ENCODE results near the gene SAE1. TPM values are rescaled to one million over a fixed set of nuclear protein-coding genes. Genes with fewer than 3 reads are reported as not detected.
A peak's percentile ranks its signal among the peaks of the same experiment; 100 is the strongest.
"Not testable (repeated sequence)": the region's sequence is repeated elsewhere in the genome, so short reads cannot be mapped to it uniquely, and the experiment has no call there.

The SAE1 gene
- 238 and 270 TPM in 2 replicates for total RNA-seq (2014; rRNA removed; shearing (Covaris generic))

DNA sequence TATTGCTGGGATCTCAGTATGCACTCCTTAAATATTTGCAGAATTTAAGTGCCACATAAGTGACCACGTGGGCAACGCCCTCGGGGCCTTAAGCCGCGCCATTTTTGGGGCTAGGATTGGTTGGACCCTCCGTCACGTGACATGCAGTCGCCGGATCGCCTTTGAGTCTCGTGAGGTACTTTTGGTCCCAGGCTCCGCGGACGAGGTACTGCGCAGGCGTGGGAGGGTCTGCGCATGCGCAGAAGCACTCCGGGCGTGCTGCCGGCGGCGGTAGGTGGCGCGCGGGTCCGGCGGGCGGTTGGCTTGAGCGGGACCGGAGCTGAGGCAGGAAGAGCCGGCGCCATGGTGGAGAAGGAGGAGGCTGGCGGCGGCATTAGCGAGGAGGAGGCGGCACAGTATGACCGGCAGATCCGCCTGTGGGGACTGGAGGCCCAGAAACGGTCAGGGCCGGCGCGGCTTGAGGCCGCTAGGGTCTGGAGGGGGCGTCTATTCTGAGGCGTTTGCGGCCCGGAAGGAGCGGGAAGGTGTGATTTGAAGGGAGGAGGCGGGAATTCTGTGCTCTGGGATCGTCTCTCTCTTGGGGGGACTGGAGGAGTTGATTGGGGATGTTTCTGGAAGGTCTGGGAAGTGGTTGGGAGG, at the start of gene SAE1:
SAE1 (plus strand) TSS at position 247 of the 639 bp plus-strand sequence; CDS start at position 343, 96 bp downstream.
- peak; percentile 98 for DNase-seq (ENCODE audit: low read depth)

DNA sequence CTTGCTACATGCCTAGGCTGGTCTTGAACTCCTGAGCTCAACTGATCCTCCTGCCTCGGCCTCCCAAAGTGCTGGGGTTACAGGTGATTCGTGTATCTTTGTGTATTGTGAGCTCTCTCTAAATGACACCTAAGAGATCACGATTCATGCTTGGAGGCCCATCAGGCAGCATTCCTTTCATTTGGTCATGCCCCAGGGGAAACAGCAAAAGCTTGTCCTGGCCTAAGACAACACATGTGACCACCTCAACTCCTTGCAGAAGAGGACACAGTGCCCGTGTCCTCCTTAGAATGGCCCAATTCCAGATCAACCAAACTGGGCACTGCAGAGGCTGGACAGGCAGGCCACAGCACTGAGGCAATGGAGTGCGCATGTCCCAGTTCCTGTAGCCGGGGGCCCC, 49.5 kb upstream of the SAE1 start:
- DNase-seq (ENCODE audit: low read depth): peak; percentile 26

DNA sequence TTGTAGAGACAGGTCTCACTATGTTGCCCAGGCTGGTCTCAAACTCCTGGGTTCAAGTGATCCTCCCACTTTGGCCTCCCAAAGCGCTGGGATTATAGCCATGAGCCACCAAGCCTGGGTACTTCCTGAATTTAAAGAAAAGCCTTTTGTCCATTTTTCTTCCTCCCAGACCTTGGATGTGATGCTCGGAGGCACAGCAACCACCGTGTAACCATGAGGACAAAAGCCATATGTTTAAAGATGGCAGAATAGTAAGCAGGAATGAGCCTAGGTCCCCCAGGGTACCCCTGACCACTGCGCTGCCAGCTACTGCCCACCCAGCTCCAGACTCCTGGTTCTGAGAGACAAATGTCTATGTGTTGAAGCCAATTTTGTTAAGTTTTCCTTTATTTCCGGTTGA, 48.1 kb upstream of the SAE1 start:
- DNase-seq (ENCODE audit: low read depth): no peak

DNA sequence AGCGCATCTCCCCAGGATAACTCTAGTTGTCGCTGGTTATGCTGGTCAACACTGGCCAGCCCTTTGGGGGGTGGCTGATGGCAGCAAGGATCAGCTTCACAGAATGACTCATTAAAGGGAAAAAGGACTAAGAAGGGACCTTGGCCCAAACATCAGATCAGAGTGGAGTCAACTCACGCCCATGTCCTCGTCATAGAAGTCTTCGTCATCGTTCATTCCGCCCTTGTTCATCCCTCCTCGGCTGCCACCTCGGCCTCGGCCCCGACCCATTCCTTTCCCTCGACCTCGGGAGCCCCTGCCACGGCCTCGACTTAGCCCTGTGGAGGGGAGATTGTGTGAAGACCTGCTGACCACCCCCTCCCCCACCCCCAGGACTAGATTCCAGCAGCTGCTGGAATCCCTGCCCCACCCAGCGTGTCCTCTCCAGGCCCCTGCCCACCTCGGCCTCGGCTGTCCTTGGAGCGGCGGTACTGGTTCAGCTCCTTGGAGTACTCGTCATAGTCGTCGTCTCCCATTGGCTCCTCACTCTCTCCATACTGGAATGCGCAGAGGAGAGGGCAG, 45.7 kb upstream of the SAE1 start:
- no peak for DNase-seq (ENCODE audit: low read depth)

DNA sequence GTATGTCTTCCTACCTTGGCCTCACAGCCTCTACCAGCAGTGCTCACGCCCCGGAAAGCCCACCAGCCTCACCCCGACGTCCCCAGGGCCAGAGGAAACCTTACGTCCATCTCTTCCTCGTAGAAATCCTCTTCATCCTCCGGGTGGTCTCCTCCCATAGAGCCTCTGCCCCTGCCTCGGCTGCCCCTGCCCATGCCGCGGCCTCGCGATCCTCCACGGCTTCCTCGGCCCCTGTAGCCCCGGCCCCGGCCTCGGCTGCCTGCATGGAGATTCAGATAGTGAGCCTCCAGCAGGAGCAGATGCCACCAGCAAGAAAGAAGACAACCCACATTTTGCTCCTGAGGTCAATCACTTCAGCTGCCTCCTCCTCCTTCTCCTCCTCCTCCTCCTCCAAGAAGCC, 44.4 kb upstream of the SAE1 start:
- no peak for DNase-seq (ENCODE audit: low read depth)

DNA sequence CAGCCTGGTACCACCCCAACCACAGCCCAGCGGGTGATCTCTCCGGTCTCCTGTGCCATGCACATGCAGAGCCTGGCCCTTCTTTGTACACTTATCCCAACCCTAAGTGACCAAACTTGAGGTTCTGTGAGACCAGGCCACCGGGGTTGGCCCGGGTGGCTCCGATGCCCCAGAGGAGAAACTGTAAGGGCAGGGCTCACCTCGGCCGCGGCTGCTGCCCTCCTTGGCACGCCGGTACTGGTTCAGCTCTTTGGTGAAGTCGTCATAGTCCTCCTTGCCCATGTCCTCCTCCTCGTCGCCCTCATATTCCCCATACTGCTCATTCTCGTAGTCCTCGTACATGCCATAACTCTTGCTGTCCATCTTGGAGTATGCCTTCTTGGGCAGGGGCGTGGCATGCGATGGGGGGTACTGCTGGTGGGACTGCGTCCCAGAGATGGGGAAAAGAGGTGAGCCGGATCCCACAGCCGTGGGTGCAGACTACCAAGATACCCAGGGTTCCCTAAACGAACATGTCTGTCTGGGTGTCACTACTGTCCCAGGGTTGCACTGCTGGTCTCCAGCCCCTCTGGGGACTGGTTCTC, 40.8 kb upstream of the SAE1 start:
- no peak for DNase-seq (ENCODE audit: low read depth)

DNA sequence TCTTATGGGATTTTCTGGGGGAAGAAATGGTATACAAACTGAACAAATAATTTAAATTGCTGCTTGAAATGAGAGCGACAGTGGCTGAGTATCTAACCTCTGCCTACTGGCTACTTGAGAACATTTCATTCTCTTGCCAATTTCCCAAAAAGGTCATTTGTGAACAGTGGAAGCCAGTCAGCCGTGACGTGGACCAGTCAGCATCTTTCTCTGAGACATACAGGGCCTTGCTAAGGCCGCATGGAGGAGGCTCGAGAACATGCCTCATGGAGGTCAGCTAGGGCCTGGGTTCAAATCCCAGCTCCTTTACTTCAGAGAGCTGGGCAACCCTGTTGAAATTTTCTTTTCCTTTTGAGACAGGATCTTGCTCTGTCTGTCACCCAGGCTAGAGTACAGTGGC, 37.4 kb upstream of the SAE1 start:
- no peak for DNase-seq (ENCODE audit: low read depth)

DNA sequence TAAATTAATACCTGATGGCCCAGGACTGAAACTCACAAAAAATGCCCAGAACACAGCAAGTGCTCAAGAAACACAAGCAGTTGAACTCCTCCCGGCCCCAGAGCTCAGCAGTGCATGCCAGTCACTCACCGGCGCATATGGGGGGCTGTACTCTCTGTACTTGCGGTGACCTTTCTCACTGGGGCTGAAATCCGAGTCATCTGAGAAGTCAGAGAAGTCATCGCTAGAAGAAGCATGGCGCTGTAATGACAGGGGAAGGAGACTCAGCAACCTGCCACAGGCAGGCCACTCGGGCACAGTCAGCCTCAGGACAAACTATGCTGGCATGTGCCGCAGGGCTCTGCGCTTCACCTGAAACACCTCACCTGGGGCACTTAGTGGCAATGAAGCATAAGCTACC, 36.8 kb upstream of the SAE1 start:
- no peak for DNase-seq (ENCODE audit: low read depth)

DNA sequence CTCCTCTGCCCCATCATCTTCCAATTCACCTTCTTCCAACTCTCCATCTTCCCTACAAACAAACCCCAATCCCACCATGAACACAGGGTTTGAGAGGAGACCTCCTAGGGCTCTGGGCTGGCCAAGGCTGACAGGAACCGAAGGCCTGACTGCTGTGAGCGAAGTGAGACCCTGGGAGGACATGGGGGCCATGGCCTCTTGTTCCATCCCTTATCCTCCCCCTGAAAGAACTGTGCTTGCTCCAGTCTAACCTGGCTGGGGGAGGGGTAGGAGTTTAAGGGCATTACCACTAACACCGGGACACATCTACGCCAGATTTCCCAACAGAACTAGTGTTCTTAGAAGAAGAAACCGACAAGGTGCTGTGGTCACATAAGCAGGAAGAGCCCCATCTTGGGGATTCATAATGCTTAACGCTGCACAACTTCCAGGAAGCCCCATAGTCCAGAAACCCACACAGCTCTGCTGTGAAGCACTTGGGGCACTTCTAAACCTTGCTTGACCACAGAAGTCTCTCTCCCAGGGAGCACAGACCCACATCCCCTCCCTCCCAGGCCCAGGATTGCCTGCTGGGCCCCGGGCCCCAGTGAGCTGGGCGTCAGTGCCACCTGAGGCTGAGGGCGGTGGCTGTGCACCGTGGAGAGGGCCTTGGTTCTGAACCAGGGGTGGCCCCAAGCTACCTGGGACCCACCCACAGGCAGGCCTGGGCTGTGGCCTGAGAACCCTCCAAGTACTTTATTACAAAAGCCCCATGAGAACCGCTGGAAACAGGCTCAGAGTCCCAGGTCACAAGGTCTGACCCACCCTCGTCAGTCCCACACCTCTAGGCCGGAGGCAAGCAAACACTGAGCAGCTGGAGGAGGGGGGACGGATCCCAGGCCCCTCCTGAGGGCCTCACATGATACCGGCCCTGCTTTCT, 35.8 kb upstream of the SAE1 start:
- DNase-seq (ENCODE audit: low read depth): no peak

DNA sequence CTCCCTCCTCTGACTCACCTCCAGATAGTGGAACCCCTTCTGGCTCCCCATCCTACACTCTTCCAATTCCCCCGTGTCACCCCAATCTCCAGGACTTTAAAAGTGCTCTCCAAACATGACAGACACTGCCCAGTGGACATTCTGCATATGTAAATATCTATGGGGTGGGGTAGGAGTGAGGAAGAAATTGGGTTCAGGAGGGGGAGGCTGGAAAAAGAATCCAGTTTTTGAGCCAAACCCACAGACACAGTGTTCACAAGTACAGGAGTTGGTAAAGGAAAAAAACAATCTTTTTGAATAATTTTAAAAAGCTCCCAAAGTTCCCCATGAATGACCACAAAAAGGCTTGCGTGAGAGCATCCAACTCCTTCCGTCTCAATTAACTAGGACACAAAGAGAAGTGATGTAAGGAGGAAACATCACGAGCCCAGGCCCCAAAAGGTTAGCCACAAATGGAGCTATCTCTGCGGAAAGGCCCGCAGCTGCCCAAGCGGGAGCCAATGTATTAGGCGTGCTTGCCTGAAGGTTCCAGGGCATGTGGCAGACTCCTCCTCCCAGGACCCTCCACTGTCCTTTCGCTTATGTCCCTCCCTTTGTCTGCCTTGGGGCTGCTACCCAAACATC, 35.0 kb upstream of the SAE1 start:
- peak; percentile 31 for DNase-seq (ENCODE audit: low read depth)

DNA sequence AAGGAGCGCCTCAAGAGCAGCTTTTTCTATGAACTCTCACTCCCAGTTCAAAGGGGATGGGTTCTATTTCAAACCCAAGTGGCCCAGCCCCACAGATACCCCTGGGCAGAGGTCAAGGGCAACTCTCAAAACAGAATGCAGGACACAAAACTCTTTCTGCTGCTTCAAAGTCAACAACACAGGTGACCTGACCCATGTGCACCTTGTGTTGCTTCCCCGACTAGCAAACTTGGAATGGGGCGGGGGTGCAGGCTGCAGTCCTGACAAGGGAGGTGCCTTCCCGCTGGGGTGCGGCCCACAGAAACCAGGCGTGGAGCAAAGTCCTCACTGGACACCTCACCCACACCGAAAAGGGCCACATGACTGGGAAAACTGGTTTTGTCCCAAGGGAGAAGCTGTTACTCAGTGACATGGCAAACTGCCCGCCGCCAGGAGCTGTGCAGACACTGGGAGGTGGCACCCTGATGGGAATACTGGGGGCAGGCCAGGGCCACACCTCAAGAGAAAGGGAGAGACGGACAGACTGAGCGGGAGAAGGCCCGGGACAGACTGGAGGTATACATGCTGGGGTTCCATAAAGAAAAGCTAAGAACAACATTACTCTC, 34.4 kb upstream of the SAE1 start:
- DNase-seq (ENCODE audit: low read depth): no peak

DNA sequence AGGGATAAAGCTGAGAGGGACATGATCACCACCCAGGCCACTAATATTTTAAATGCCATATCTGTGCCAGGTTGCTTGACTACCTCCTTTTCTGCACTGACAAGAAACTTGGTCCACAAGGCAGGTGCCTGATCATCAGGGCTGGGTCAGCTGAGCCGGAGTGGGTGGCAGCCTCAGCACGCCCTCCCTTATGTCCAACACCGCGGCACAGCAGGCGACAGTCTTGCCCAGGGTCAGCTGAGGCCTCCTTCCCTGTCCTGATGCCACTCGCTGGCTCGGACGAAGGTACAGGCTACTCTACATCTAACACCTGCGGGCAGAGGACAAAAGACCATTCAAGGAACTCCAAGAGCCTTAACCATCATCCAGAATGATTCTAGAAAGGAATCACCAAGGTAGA, 33.9 kb upstream of the SAE1 start:
- DNase-seq (ENCODE audit: low read depth): no peak

DNA sequence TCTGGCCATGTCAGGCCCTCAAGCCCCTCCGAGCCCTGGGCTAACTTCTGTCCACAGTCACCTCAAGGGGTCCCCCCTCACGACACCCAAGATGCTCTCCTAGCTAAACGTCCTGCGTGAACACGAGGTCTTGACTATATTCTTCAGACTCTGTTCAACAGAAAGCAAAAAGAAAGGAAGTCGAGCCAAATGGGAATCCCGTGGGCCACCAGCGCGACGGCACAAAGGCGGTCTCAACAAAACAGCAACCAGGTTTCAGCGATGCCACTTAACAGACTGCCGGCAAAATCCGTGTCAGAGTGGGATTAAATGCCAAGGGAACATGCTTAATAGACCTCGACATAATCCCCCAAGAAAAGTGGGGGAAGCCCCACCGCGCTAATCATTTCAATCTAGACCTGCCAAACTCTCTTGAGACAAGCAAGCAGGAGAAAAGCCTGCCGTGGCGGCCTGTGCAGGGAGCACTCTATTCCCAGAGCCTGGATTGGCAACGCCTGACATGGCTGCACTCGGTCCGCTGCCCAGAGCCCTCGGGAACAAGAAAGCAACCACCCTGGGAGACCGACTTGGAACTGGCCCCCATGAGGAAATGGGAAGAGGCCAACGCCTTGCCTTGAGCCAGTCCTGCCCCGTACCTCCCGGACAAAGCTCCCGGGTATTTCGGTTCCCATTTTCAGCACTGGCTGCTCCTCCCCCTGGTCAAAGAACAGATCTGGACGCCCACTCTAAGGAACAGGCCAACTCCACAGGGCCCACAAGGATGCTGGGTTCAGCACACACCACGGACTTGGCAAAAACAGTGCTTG, 33.0 kb upstream of the SAE1 start:
- DNase-seq (ENCODE audit: low read depth): no peak

DNA sequence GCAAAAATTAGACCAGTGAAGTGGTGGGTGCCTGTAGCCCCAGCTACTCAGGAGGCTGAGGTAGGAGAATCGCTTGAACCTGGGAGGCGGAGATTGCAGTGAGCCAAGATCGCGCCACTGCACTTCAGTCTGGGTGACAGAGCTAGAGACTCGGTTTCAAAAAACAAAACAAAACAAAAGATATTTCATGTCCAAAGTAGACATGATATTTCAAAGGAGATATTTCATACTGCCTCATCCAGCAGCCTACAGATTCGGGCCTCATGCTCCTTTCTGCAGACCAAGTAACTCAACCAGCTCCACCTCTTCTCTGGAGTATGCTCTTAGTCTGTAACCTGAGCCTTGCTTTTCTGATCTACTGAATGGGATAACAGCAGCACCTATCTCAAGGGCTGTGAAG, 32.0 kb upstream of the SAE1 start:
- DNase-seq (ENCODE audit: low read depth): no peak

DNA sequence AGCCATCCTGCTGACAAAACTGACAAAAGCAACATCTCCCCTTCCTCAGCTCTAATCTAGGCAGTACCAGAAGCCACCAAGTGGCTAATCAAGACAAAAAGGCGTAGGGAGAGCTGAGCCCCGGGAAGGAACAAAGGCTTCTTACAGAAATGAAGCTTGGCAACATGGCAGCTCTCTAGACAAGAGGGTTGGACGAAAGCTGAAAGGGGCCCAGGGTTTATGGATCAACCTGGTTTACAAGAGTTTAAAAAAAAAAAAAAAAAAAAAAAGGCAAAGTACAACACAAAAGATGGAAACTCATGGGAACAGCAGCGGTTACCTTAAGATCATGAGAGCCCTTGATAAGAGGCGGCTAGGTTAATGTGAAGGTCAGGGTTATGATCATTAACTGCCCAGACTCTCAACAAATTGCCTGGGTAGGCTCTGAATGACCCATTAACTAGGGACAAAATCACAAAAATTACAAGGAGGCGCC, 31.0 kb upstream of the SAE1 start:
- DNase-seq (ENCODE audit: low read depth): no peak

DNA sequence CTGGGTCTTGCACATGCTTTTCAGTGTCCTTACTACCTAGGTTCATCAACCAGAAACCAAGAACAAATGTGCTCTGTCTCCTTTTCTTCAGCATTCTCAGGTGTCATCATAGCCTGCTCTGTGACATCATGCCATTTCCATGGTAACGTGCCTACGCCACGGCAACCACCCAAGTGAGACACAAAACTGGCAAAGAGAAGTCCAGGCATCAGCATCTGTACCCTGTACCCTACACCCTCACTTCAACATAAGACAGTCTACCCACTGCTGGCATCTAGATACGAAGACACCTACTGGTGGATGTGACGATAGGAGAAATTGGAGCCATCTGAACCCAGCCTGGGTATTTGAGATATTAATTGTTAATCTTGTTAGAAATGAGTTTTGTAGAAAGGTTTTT, 30.3 kb upstream of the SAE1 start:
- DNase-seq (ENCODE audit: low read depth): no peak

DNA sequence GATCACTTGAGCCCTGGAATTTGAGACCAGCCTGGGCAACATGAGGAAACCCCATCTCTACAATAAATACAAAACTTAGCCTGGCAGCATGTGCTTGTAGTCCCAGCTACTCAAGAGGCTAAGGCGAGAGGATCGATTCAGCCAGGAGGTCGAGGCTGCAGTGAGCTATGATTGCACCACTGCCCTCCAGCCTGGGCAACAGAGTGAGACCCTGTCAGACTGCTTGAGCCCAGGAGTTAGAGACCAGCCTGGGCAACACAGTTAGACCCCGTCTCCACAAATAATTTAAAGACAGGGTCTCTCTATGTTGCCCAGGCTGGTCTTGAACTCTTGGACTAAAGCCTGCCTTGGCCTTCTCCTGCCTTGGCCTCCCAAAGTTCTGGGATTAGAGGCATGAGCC, 29.5 kb upstream of the SAE1 start:
- DNase-seq (ENCODE audit: low read depth): not testable (repeated sequence)

DNA sequence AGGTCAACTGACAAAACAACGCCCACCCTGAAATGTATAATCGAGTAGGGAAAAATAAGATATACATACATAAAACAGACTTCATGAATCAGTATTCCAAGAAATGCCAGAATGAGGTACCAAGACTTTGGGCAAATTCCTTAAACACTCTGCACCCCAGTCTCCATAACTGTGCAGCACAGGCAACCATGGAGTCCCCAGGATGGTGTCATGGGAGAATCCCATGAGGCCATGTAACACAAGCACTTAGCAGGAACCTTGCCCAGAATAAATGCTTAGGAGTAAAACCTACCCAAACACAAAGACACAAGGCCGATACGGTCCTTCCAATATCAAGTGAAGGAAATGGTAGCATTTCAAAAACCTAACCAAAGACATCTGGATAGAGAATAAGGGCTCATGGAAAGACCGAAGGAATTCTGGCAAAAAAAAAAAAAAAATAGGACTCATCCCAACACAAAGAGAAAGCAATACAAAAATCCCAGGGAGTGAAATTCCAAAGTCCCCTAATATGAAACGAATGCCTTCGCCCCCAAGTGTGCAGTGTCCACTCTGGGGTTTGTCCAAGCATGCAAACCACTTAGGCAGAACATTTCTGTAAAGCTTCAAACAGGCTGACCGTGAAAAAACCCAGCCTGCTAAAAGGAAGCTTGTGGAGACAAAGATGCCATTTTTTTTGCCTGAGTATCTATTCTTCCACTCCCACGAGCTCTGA, 28.1 kb upstream of the SAE1 start:
- no peak for DNase-seq (ENCODE audit: low read depth)

DNA sequence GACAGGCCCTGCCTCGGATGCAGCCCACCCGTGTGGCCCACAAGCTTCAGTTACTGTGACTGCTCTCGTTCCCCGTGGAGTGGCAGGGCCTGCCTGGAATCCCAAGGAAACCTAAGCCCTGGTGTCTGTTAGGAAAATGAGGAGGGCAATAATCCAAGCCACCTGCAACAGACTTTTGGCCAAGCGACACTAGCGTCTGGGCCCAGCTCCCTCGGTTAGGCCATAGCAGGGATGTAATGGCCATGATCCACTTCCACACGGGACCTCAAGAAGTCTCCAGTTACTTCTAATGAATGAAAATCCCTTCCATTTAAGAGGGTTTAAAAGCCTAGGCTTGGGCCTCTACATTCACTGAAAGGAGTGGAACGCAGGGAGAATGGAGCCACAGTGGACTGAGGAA, 26.0 kb upstream of the SAE1 start:
- DNase-seq (ENCODE audit: low read depth): no peak

DNA sequence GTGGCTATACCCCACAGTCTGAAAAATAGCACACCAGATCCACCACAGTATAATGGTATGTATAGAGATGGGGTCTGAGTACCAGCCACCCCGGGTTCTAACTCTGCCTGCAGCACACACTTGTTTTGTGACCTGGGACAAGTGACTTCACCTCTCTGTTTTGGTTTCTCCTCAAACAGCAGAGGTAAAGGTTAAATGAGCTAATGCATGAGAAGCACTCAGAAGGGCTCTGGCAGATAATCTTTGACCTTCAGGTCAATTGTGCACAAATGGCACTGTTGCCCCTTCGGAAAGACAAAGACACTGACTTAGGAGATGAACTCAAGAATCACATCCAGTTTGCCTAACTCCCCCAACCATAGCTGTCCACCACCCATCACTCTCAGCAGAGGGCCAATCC, 24.8 kb upstream of the SAE1 start:
- no peak for DNase-seq (ENCODE audit: low read depth)
